Calu3 (cell line): ENCODE results near the gene HLA-B. TPM values are rescaled to one million over a fixed set of nuclear protein-coding genes. Genes with fewer than 3 reads are reported as not detected.
"Not testable (repeated sequence)": the region's sequence is repeated elsewhere in the genome, so short reads cannot be mapped to it uniquely, and the experiment has no call there.

ENCODE experiments used
- BruUV-seq: library from RNA; stranded (reverse); fragments of 400-500 nt; replicated peaks from 2 replicates; lab custom pipeline; 2021; lab: Mats Ljungman, UMichigan
- CTCF ChIA-PET: fragments of 300-600 bp; sonication (Branson Sonifier 250); formaldehyde crosslinking; loops from one replicate; lab custom pipeline; 2022; ENCODE audit warnings: antibody characterized with exemption; lab: Charles Lee
- DNase-seq: peaks from one replicate; pipeline ENCODE4 v3.0.0; 2022
- H3K27ac Mint-ChIP-seq: one replicate; pipeline ENCODE4 v1.8.0; 2022; ENCODE audit warnings: mixed read lengths; ENCODE audit not compliant: unreplicated experiment
- H3K27me3 Mint-ChIP-seq: one replicate; pipeline ENCODE4 v1.8.0; 2022; ENCODE audit warnings: mixed read lengths; ENCODE audit not compliant: unreplicated experiment
- H3K36me3 Mint-ChIP-seq: one replicate; pipeline ENCODE4 v1.8.0; 2022; ENCODE audit warnings: mild to moderate bottlenecking, moderate library complexity, mixed read lengths; ENCODE audit not compliant: insufficient read depth, unreplicated experiment
- H3K4me1 Mint-ChIP-seq: one replicate; pipeline ENCODE4 v1.8.0; 2022; ENCODE audit warnings: mild to moderate bottlenecking, low read depth, mixed read lengths; ENCODE audit not compliant: unreplicated experiment
- H3K4me3 Mint-ChIP-seq: one replicate; pipeline ENCODE4 v1.8.0; 2022; ENCODE audit warnings: mild to moderate bottlenecking, low read depth, moderate library complexity, mixed read lengths; ENCODE audit not compliant: unreplicated experiment
- H3K9me3 Mint-ChIP-seq: one replicate; pipeline ENCODE4 v1.8.0; 2022; ENCODE audit warnings: low read depth, mixed read lengths; ENCODE audit not compliant: unreplicated experiment
- CTCF ChIP-seq: fragments of 200-600 bp; IDR thresholded peaks from one replicate; pipeline ENCODE4 v1.8.0; 2022; ENCODE audit warnings: antibody characterized with exemption; ENCODE audit not compliant: unreplicated experiment
- intact Hi-C: fragments of 100-400 bp; cut with micrococcal nuclease; formaldehyde crosslinking; loops from one replicate; pipeline ENCODE4 v1.10.0; 2022; ENCODE audit not compliant: unreplicated experiment
- total RNA-seq: library from RNA; stranded (reverse); gene quantifications from 2 replicates; pipeline ENCODE4 v1.2.3, GENCODE V29; 2022

Gene HLA-B
- total RNA-seq, 1 experiment from 2014 or later: 1,078 TPM

- H3K4me3 Mint-ChIP-seq: peak overlapping the region; percentile 95
- H3K36me3 Mint-ChIP-seq: peaks cover 60% of the 10 kb centered on the region
- peak; percentile 98 for TF ChIP-seq CTCF
- TSS peak; percentile 57 for BruUV-seq
- peaks cover 34% of the 10 kb centered on the region for H3K4me1 Mint-ChIP-seq
- intact Hi-C loops: loop anchor here (1.0 to 5.0 kb wide), 4 partner anchors 41 to 197 kb away; partner anchors contain the start of genes ATP6V1G2 and NFKBIL1
- H3K27me3 Mint-ChIP-seq: no peaks in the 10 kb centered on the region
- CTCF ChIA-PET: interaction anchor here (0.6 to 5.5 kb wide), 14 partner anchors 10 to 484 kb away, joined by 3 to 84 read pairs (median 5); no protein-coding TSS in a partner anchor
- no peaks in the 10 kb centered on the region for H3K9me3 Mint-ChIP-seq
- H3K27ac Mint-ChIP-seq: peak overlapping the region; percentile 24
- peak; percentile 96 for DNase-seq
Observed at GRCh38 chr6:31399589-31400466, 42.8 kb upstream of the HLA-B start.

- Mint-ChIP-seq H3K4me3 (no peak overlapping the region), H3K36me3 (peaks cover 42% of the 10 kb centered on the region), H3K27me3 (no peaks in the 10 kb centered on the region), H3K9me3 (no peaks in the 10 kb centered on the region), H3K27ac (no peak overlapping the region), H3K4me1 (peaks cover 22% of the 10 kb centered on the region)
- CTCF ChIA-PET: interaction anchor here (0.7 to 1.2 kb wide), 4 partner anchors 8 to 282 kb away, joined by 3 to 4 read pairs (median 3); no protein-coding TSS in a partner anchor
- BruUV-seq: no TSS peak
- TF ChIP-seq CTCF: no peak
- DNase-seq: no peak
- intact Hi-C loops: loop anchor here (5.0 kb wide), 1 partner anchor 199 kb away; no protein-coding TSS in a partner anchor
Observed at GRCh38 chr6:31397901-31398525, 41.0 kb upstream of the HLA-B start.

GRCh38 chr6:31397153-31397499, 40.1 kb upstream of the HLA-B start:
- not testable (repeated sequence) for DNase-seq, H3K4me3 Mint-ChIP-seq, BruUV-seq, H3K27ac Mint-ChIP-seq, H3K9me3 Mint-ChIP-seq, H3K27me3 Mint-ChIP-seq
- CTCF ChIA-PET: interaction anchor here (1.1 to 1.2 kb wide), 2 partner anchors 9 to 282 kb away, joined by 3 read pairs; no protein-coding TSS in a partner anchor
- H3K36me3 Mint-ChIP-seq: peaks cover 33% of the 10 kb centered on the region
- H3K4me1 Mint-ChIP-seq: peaks cover 13% of the 10 kb centered on the region
- intact Hi-C loops: loop anchor here (5.0 kb wide), 1 partner anchor 200 kb away; no protein-coding TSS in a partner anchor

GRCh38 chr6:31396422-31397152, 39.6 kb upstream of the HLA-B start:
- intact Hi-C loops: loop anchor here (5.0 kb wide), 1 partner anchor 201 kb away; no protein-coding TSS in a partner anchor
- H3K4me3 Mint-ChIP-seq: no peak overlapping the region
- H3K9me3 Mint-ChIP-seq: no peaks in the 10 kb centered on the region
- no TSS peak for BruUV-seq
- H3K4me1 Mint-ChIP-seq: peaks cover 8% of the 10 kb centered on the region
- DNase-seq: peak; percentile 98
- no peak overlapping the region for H3K27ac Mint-ChIP-seq
- peak; percentile 93 for TF ChIP-seq CTCF
- H3K36me3 Mint-ChIP-seq: peaks cover 28% of the 10 kb centered on the region
- no peaks in the 10 kb centered on the region for H3K27me3 Mint-ChIP-seq
- CTCF ChIA-PET: no interaction called here
